Subcutaneous adipose tissue (tissue), 4 donors: Measurements from ENCODE around the gene QSOX2. TPM values are rescaled to one million over a fixed set of nuclear protein-coding genes. Genes with fewer than 3 reads are reported as not detected.

ENCODE experiments used
- total RNA-seq, 4 donors: library from RNA; depleted of rRNA; stranded (reverse); fragments of >200 nt; gene quantifications; one replicate each; pipeline ENCODE4 v1.1.0, GENCODE V29; 2016
- TF ChIP-seq, protein P1 (sequence below): fragments of 450-650 bp; IDR thresholded peaks from one replicate; pipeline ENCODE4 v1.5.1; 2016; ENCODE audit warnings: low read depth, mild to moderate bottlenecking, control low read depth, antibody characterized with exemption, moderate library complexity

Gene QSOX2
- total RNA-seq, 4 donors from 2014 or later: 3.7 to 5.3 (median 4.5) TPM

GRCh38 chr9:136182850-136183422 is 62.7 kb downstream of the QSOX2 start:
- TF ChIP-seq, protein P1, sequence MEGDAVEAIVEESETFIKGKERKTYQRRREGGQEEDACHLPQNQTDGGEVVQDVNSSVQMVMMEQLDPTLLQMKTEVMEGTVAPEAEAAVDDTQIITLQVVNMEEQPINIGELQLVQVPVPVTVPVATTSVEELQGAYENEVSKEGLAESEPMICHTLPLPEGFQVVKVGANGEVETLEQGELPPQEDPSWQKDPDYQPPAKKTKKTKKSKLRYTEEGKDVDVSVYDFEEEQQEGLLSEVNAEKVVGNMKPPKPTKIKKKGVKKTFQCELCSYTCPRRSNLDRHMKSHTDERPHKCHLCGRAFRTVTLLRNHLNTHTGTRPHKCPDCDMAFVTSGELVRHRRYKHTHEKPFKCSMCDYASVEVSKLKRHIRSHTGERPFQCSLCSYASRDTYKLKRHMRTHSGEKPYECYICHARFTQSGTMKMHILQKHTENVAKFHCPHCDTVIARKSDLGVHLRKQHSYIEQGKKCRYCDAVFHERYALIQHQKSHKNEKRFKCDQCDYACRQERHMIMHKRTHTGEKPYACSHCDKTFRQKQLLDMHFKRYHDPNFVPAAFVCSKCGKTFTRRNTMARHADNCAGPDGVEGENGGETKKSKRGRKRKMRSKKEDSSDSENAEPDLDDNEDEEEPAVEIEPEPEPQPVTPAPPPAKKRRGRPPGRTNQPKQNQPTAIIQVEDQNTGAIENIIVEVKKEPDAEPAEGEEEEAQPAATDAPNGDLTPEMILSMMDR: no peak

DNA sequence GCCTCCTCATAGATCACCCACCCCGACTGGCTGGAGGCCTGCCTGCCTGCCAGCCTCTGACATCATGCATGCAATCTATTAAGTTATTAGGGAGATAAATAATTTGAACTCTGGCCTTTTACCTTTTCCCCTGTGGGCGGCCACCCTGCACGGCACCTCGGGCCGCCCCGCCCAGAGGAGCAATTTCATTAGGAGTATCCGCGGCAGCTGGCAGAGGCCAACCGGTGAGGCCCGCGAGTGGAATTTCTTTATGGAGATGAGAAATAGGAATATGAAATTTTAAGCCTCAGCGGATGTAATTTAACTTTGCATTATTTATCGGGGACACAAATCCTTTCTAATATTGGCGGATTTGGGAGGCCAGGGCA is 63.2 kb downstream of the QSOX2 start:
- TF ChIP-seq, protein P1: no peak

GRCh38 chr9:136181784-136182419 is 63.7 kb downstream of the QSOX2 start:
- TF ChIP-seq, protein P1: no peak

- TF ChIP-seq, protein P1: no peak
Observed at GRCh38 chr9:136180586-136180985, 65.0 kb downstream of the QSOX2 start.

GRCh38 chr9:136179761-136180160 is 65.9 kb downstream of the QSOX2 start:
- TF ChIP-seq, protein P1: no peak

GRCh38 chr9:136179101-136179616 is 66.5 kb downstream of the QSOX2 start:
- TF ChIP-seq, protein P1: no peak

GRCh38 chr9:136178773-136179075 is 66.9 kb downstream of the QSOX2 start:
- TF ChIP-seq, protein P1: no peak
